Measurements from ENCODE around the gene CARD8. TPM values are rescaled to one million over a fixed set of nuclear protein-coding genes. Genes with fewer than 3 reads are reported as not detected.

The CARD8 gene
- 122 and 140 TPM in 2 replicates for total RNA-seq

GRCh38 chr19:48255376-48256303 is at the start of gene CARD8:
TSS of gene CARD8 (minus strand) at chr19:48255912. CDS start at chr19:48241020, 14,892 bp downstream.

GRCh38 chr19:48169939-48170803 is 85.5 kb downstream of the CARD8 start, which contains the start of the genes LIG1 and ZSWIM9:
TSS of gene LIG1 (minus strand) at chr19:48170344. CDS start at chr19:48165566, 4,778 bp downstream.
TSS of gene ZSWIM9 (plus strand) at chr19:48170680. CDS start at chr19:48171803, 1,123 bp downstream.

Other genes with a start within 250 kb of the CARD8 start
- not detected in 2 replicates for gene CABP5, start 211.8 kb downstream of the CARD8 start, total RNA-seq
- 56.3 and 62.4 TPM in 2 replicates for gene PLA2G4C, start 145.1 kb downstream of the CARD8 start, total RNA-seq
- gene LIG1, start 85.6 kb downstream of the CARD8 start, total RNA-seq, result 40.5 and 55.9 TPM in 2 replicates
- gene ZSWIM9, start 85.2 kb downstream of the CARD8 start, total RNA-seq, result 1.9 and 3.3 TPM in 2 replicates
- gene ZNF114, start 14.2 kb upstream of the CARD8 start, total RNA-seq, result 1.6 and 2.3 TPM in 2 replicates
- gene EMP3, start 69.6 kb upstream of the CARD8 start, total RNA-seq, result 31.4 and 38.9 TPM in 2 replicates
- gene TMEM143, start 108.0 kb upstream of the CARD8 start, total RNA-seq, result 3.8 and 4.6 TPM in 2 replicates
- not detected in 2 replicates for gene SYNGR4, start 108.5 kb upstream of the CARD8 start, total RNA-seq
- gene KDELR1, start 135.6 kb upstream of the CARD8 start, total RNA-seq, result 104 and 127 TPM in 2 replicates
- 0.48 and 0.98 TPM in 2 replicates for gene GRIN2D, start 137.8 kb upstream of the CARD8 start, total RNA-seq
- gene GRWD1, start 190.1 kb upstream of the CARD8 start, total RNA-seq, result 43.8 and 59.7 TPM in 2 replicates
- 0.33 and 0.76 TPM in 2 replicates for gene KCNJ14, start 199.7 kb upstream of the CARD8 start, total RNA-seq
- 87.2 and 90.8 TPM in 2 replicates for gene CYTH2, start 213.5 kb upstream of the CARD8 start, total RNA-seq

All from vein endothelial cell (primary cell).